Natural killer cell (primary cell): ENCODE results near the gene CCR6. TPM values are rescaled to one million over a fixed set of nuclear protein-coding genes. Genes with fewer than 3 reads are reported as not detected.
"Not testable (repeated sequence)": the region's sequence is repeated elsewhere in the genome, so short reads cannot be mapped to it uniquely, and the experiment has no call there.

Experiments
- ATAC-seq, 3 donors: fragments of 150-1000 bp in 2 of 3; fragments of 200-7000 bp in 1 of 3; cut with Tn5 transposase; 1 replicate in 1 of 3; 2 replicates in 2 of 3; pipeline ENCODE4 v1.10.0; 2021; ENCODE audit warnings: mild to moderate bottlenecking in 2 of 3, moderate library complexity in 2 of 3
- DNase-seq, 2 donors: peaks; one replicate each; pipeline versions ENCODE4 v3.0.0 to v3.0.0-alpha.2; 2013 to 2021; ENCODE audit warnings: mixed read lengths in 1 of 2
- H3K27ac ChIP-seq: one replicate; pipeline ENCODE4 v1.5.1; 2013; ENCODE audit warnings: mild to moderate bottlenecking, low read length
- H3K27me3 ChIP-seq: one replicate; pipeline ENCODE4 v1.6.1; 2013; ENCODE audit warnings: low read length; ENCODE audit not compliant: control insufficient read depth, insufficient read depth
- H3K36me3 ChIP-seq: one replicate; pipeline ENCODE4 v1.6.1; 2013; ENCODE audit warnings: low read length; ENCODE audit not compliant: control insufficient read depth, insufficient read depth
- H3K4me1 ChIP-seq: one replicate; pipeline ENCODE4 v1.6.1; 2013; ENCODE audit warnings: low read length; ENCODE audit not compliant: control insufficient read depth, insufficient read depth
- H3K4me3 ChIP-seq: one replicate; pipeline ENCODE4 v1.5.1; 2013; ENCODE audit warnings: low read length
- H3K9me3 ChIP-seq: one replicate; pipeline ENCODE4 v1.6.1; 2013; ENCODE audit warnings: low read length; ENCODE audit not compliant: control insufficient read depth, insufficient read depth
- H3K27ac Mint-ChIP-seq, 2 donors: one replicate each; pipeline ENCODE4 v1.8.0; 2022; ENCODE audit warnings: mild to moderate bottlenecking in 2 of 2, mixed read lengths in 2 of 2, moderate library complexity in 1 of 2
- H3K27me3 Mint-ChIP-seq, 2 donors: one replicate each; pipeline ENCODE4 v1.8.0; 2022; ENCODE audit warnings: low read depth in 2 of 2, mixed read lengths in 2 of 2
- H3K36me3 Mint-ChIP-seq: one replicate; pipeline ENCODE4 v1.8.0; 2022; ENCODE audit warnings: mixed read lengths
- H3K4me1 Mint-ChIP-seq, 2 donors: one replicate each; pipeline ENCODE4 v1.8.0; 2022; ENCODE audit warnings: mixed read lengths in 2 of 2
- H3K4me3 Mint-ChIP-seq: one replicate; pipeline ENCODE4 v1.8.0; 2022; ENCODE audit warnings: mild to moderate bottlenecking, moderate library complexity, mixed read lengths
- H3K9me3 Mint-ChIP-seq, 2 donors: one replicate each; pipeline ENCODE4 v1.8.0; 2022; ENCODE audit warnings: mixed read lengths in 2 of 2
- CTCF ChIP-seq: fragments of 200-600 bp; IDR thresholded peaks from one replicate; pipeline ENCODE4 v1.8.0; 2022; ENCODE audit warnings: antibody characterized with exemption
- WGBS: methylation state at CpG from one replicate; pipeline ENCODE4 v1.1.7; 2013; ENCODE audit warnings: missing lambda C conversion rate; ENCODE audit not compliant: insufficient coverage; 5-methylcytosine and 5-hydroxymethylcytosine counted together
- intact Hi-C: fragments of 100-400 bp; cut with micrococcal nuclease; formaldehyde crosslinking; loops from one replicate; pipeline ENCODE4 v1.14.2; 2022
- total RNA-seq, 4 donors: library from RNA; stranded (reverse); fragments of 120-200 nt in 1 of 4; gene quantifications; one replicate each; pipeline versions ENCODE4 v1.2.3 to v1.2.4, GENCODE V29; 2013 to 2022

Gene CCR6
- total RNA-seq, 3 donors from 2014 or later (not counting 1 experiment from before 2014, with no cell fraction given): 0.23 TPM; not detected in 2

DNA sequence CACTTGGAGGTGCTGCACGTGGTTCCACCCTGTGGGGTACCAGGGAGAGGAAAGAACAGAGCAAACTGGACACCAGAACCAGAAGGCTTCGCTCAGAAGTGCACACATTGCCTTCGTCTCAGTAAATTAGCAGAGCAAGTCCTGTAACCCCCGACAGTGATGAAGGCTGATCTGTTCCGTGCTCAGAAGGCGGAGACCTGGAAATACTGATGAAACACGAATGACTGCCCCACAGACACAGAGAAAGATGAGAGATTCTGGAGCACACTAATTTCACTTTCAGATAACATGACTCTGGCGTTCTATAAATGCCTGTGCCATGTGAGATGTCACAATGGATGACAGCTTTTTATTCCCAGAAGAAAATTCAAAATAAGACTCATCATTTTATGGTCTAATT is 44.2 kb upstream of the CCR6 start:
- ATAC-seq (no peak), DNase-seq (no peak)
- intact Hi-C loops: no loop called here
- H3K27ac ChIP-seq: no peak overlapping the region
- no peak overlapping the region for H3K4me3 Mint-ChIP-seq
- H3K9me3 Mint-ChIP-seq: no peaks in the 10 kb centered on the region
- no peak overlapping the region for H3K4me3 ChIP-seq
- no peak for TF ChIP-seq CTCF
- H3K36me3 ChIP-seq: no peaks in the 10 kb centered on the region
- peaks cover 4% of the 10 kb centered on the region for H3K4me1 ChIP-seq
- WGBS: 89% methylated on average over 7 of the region's 8 CpGs
- H3K27ac Mint-ChIP-seq: no peak overlapping the region
- H3K9me3 ChIP-seq: no peaks in the 10 kb centered on the region
- peaks cover 5 to 8% of the 10 kb centered on the region in 2 donors for H3K27me3 Mint-ChIP-seq
- peaks cover under 1% of the 10 kb centered on the region for H3K36me3 Mint-ChIP-seq
- no peaks in the 10 kb centered on the region for H3K4me1 Mint-ChIP-seq
- H3K27me3 ChIP-seq: no peaks in the 10 kb centered on the region

DNA sequence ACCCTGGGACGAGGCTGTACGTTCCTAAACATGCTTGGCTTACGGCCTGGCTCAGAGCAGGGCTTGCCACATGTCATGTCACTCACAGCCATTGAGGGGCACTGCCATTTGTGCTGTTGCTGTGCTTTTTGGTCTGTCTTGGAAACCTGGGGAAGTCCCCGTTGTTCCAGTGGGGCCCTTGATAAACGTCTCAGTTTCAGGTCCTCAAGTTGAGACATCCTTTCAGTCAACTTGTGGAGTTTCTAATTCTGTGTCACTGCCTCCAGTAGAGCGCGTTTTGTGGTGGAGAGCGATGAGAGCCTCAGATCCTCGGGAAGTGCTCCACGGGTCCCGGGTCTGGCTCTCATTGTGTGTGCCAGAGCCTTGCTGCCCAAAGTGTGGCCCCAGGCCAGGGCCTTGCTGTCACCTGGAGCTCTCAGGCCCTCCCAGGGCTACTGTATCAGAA is 43.0 kb upstream of the CCR6 start:
- Mint-ChIP-seq H3K4me3 (no peak overlapping the region), H3K27me3 (no peaks in the 10 kb centered on the region), H3K9me3 (no peaks in the 10 kb centered on the region), H3K4me1 (no peaks in the 10 kb centered on the region), H3K27ac (no peak overlapping the region), H3K36me3 (no peaks in the 10 kb centered on the region)
- no peak for TF ChIP-seq CTCF
- H3K27ac ChIP-seq: peak overlapping the region; percentile 35
- no peaks in the 10 kb centered on the region for H3K36me3 ChIP-seq
- no peaks in the 10 kb centered on the region for H3K27me3 ChIP-seq
- ATAC-seq (peak in 2 of 3 donors; percentile 40 to 58), DNase-seq (peak in 1 of 2 donors; percentile 76)
- H3K4me3 ChIP-seq: no peak overlapping the region
- no peaks in the 10 kb centered on the region for H3K9me3 ChIP-seq
- peaks cover 4% of the 10 kb centered on the region for H3K4me1 ChIP-seq
- WGBS: 57% methylated on average over 11 of the region's 11 CpGs
- intact Hi-C loops: no loop called here

GRCh38 chr6:167087857-167088354 is 35.0 kb upstream of the CCR6 start:
- H3K9me3 Mint-ChIP-seq: peaks cover 4 to 7% of the 10 kb centered on the region in 2 donors
- H3K9me3 ChIP-seq: peaks cover 3% of the 10 kb centered on the region
- DNase-seq (no peak), ATAC-seq (no peak)
- no peak overlapping the region for H3K27ac Mint-ChIP-seq
- H3K4me1 Mint-ChIP-seq: peaks cover 20 to 22% of the 10 kb centered on the region in 2 donors
- H3K36me3 Mint-ChIP-seq: peaks cover 12% of the 10 kb centered on the region
- intact Hi-C loops: no loop called here
- TF ChIP-seq CTCF: no peak
- no peak overlapping the region for H3K4me3 ChIP-seq
- H3K4me3 Mint-ChIP-seq: no peak overlapping the region
- H3K36me3 ChIP-seq: no peaks in the 10 kb centered on the region
- no peaks in the 10 kb centered on the region for H3K27me3 ChIP-seq
- H3K27me3 Mint-ChIP-seq: peaks cover 0 to 7% of the 10 kb centered on the region in 2 donors
- no peak overlapping the region for H3K27ac ChIP-seq
- WGBS: 100% methylated on average over 2 of the region's 3 CpGs
- peaks cover 34% of the 10 kb centered on the region for H3K4me1 ChIP-seq

DNA sequence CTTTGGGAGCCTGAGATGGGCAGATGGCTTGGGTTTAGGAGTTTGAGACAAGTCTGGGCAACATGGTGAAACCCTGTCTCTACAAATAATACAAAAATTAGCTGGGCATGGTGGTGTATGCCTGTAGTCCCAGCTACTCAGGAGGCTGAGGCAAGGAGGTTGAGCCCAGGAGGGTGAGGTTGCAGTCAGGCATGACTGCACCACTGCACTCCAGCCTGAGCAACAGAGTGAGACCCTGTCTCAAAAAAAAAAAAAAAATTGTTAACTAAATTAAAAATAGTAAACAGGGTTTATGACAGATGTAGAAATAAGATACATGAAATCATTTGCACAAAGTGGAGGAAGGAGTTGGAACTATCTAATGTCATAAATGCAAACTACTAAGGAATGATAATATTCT is 34.2 kb upstream of the CCR6 start:
- ATAC-seq: not testable (repeated sequence)
- peaks cover 27 to 30% of the 10 kb centered on the region in 2 donors for H3K4me1 Mint-ChIP-seq

More for the DNA sequence above, 34.2 kb upstream of the CCR6 start:
- H3K9me3 Mint-ChIP-seq, DNase-seq, H3K27me3 ChIP-seq, H3K4me3 ChIP-seq, intact Hi-C loops, H3K4me3 Mint-ChIP-seq, H3K27ac ChIP-seq, H3K36me3 ChIP-seq, H3K27ac Mint-ChIP-seq, H3K9me3 ChIP-seq, H3K27me3 Mint-ChIP-seq: not testable (repeated sequence)
- peaks cover 42% of the 10 kb centered on the region for H3K4me1 ChIP-seq
- H3K36me3 Mint-ChIP-seq: peaks cover 12% of the 10 kb centered on the region
